K562 (cell line): ENCODE measurements around the gene ADAM23. TPM values are rescaled to one million over a fixed set of nuclear protein-coding genes. Genes with fewer than 3 reads are reported as not detected.

Source experiments
- ATAC-seq: fragments of 200-7000 bp; cut with Tn5 transposase; 3 replicates; pipeline ENCODE4 v1.9.1; 2020; ENCODE audit warnings: moderate library complexity
- BruUV-seq: library from RNA; stranded (reverse); fragments of 400-500 nt; replicated peaks from 2 replicates; lab custom pipeline; 2021; lab: Mats Ljungman, UMichigan
- CTCF ChIA-PET: fragments of 300-600 bp; formaldehyde crosslinking; extraction: SDS; loops from one replicate; lab custom pipeline; 2021; ENCODE audit warnings: low intra/inter-chr PET ratio; lab: Yijun Ruan, JAX
- POLR2A ChIA-PET: fragments of 300-600, 350-650 bp; sonication (Branson Sonifier 250); formaldehyde crosslinking; extraction: SDS; loops from one replicate; lab custom pipeline; 2021; ENCODE audit warnings: antibody characterized with exemption, inconsistent platforms; lab: Yijun Ruan, JAX
- DNase-seq, 4 experiments: peaks; one replicate each; pipeline versions ENCODE4 v3.0.0 to v3.0.0-alpha.2; 2011 to 2018; ENCODE audit warnings: low spot score in 3 of 4, mixed read lengths in 3 of 4; ENCODE audit errors: extremely low read depth in 1 of 4
- FAIRE-seq: peaks from 2 replicates; lab custom pipeline; 2011; peaks lifted over from hg19 to GRCh38; lab: Jason Lieb, UNC
- H2AFZ ChIP-seq: 2 replicates; pipeline ENCODE4 v1.6.0; 2011; ENCODE audit warnings: low read depth, low read length, control low read depth, inconsistent platforms
- H3K27ac ChIP-seq: fragments of 200-600 bp; 3 replicates; pipeline ENCODE4 v1.8.0; 2011; ENCODE audit warnings: low read depth, mild to moderate bottlenecking, control low read depth, inconsistent platforms, low read length, moderate library complexity, mixed read lengths; ENCODE audit errors: extremely low read depth
- H3K27me3 ChIP-seq, 2 experiments: fragments of 300-600 bp in 1 of 2; 2 replicates in 1 of 2; 3 replicates in 1 of 2; pipeline versions ENCODE4 v1.6.0 to v1.8.0; 2011; ENCODE audit warnings: inconsistent platforms in 2 of 2, low read length in 2 of 2, mild to moderate bottlenecking in 1 of 2, mixed read lengths in 1 of 2, moderate library complexity in 1 of 2; ENCODE audit not compliant: control insufficient read depth in 2 of 2, insufficient read depth in 2 of 2
- H3K36me3 ChIP-seq: fragments of 300-600 bp; 3 replicates; pipeline ENCODE4 v1.8.0; 2011; ENCODE audit warnings: mild to moderate bottlenecking, low read length, inconsistent platforms; ENCODE audit not compliant: control insufficient read depth, insufficient read depth
- H3K4me1 ChIP-seq, 2 experiments: fragments of 200-600 bp in 1 of 2; replicated peaks in 1 of 2; 2 replicates in 1 of 2; 3 replicates in 1 of 2; pipeline versions ENCODE4 v1.5.1 to v1.8.0; 2011; ENCODE audit warnings: inconsistent platforms in 2 of 2, low read length in 2 of 2, mild to moderate bottlenecking in 1 of 2, mixed read lengths in 1 of 2, moderate library complexity in 1 of 2; ENCODE audit not compliant: control insufficient read depth in 2 of 2, insufficient read depth in 2 of 2
- H3K4me2 ChIP-seq: 2 replicates; pipeline ENCODE4 v1.6.1; 2011; ENCODE audit warnings: low read length, control low read depth, inconsistent platforms, mixed read lengths; ENCODE audit not compliant: insufficient read depth
- H3K4me3 ChIP-seq: fragments of 200-600 bp; sonication (generic), shearing (Covaris generic); 2 replicates; pipeline ENCODE4 v1.5.1; 2016; ENCODE audit warnings: control low read depth, inconsistent platforms
- H3K79me2 ChIP-seq: fragments of 200-600 bp; 3 replicates; pipeline ENCODE4 v1.8.0; 2011; ENCODE audit warnings: low read length, inconsistent platforms; ENCODE audit not compliant: control insufficient read depth, insufficient read depth
- H3K9ac ChIP-seq, 2 experiments: 2 replicates each; pipeline versions ENCODE4 v1.6.0 to v1.6.1; 2011; ENCODE audit warnings: low read depth in 2 of 2, low read length in 2 of 2, control low read depth in 1 of 2, inconsistent platforms in 1 of 2, mild to moderate bottlenecking in 1 of 2, mixed read lengths in 1 of 2; ENCODE audit not compliant: insufficient read depth in 1 of 2
- H3K9me1 ChIP-seq: one replicate; pipeline ENCODE4 v1.6.0; 2011; ENCODE audit warnings: inconsistent platforms, mild to moderate bottlenecking, low read length, moderate library complexity; ENCODE audit not compliant: control insufficient read depth, insufficient read depth
- H3K9me3 ChIP-seq: replicated peaks from 2 replicates; pipeline ENCODE4 v1.5.1; 2011; ENCODE audit warnings: low read depth, low read length, inconsistent platforms; ENCODE audit not compliant: control insufficient read depth, insufficient read depth
- H4K20me1 ChIP-seq: replicated peaks from 2 replicates; pipeline ENCODE4 v1.6.1; 2011; ENCODE audit warnings: low read length, inconsistent platforms, mixed read lengths; ENCODE audit not compliant: control insufficient read depth, insufficient read depth
- MIER1 ChIP-seq: fragments of 450-650 bp; IDR thresholded peaks from 2 replicates; pipeline ENCODE4 v1.6.1; 2016; ENCODE audit warnings: antibody characterized with exemption, mild to moderate bottlenecking, low read depth
- NFXL1 ChIP-seq: fragments of 450-650 bp; formaldehyde crosslinking; IDR thresholded peaks from 2 replicates; pipeline ENCODE4 v1.4.0; 2021; ENCODE audit warnings: mild to moderate bottlenecking
- POLR2B ChIP-seq: fragments of 450-650 bp; IDR thresholded peaks from 2 replicates; pipeline ENCODE4 v1.6.1; 2018; ENCODE audit warnings: low read depth; ENCODE audit not compliant: partially characterized antibody
- SIX5 ChIP-seq, 2 experiments: IDR thresholded peaks; 2 replicates each; pipeline ENCODE4 v1.6.1; 2011; ENCODE audit warnings: low read length in 2 of 2, borderline replicate concordance in 1 of 2, low read depth in 1 of 2, mild to moderate bottlenecking in 1 of 2, moderate library complexity in 1 of 2; ENCODE audit not compliant: insufficient read depth in 1 of 2
- YY1 ChIP-seq, 3 experiments: IDR thresholded peaks; 2 replicates each; pipeline ENCODE4 v1.6.1; 2011; ENCODE audit warnings: low read length in 2 of 3, mild to moderate bottlenecking in 2 of 3, moderate library complexity in 2 of 3, borderline replicate concordance in 1 of 3, control low read depth in 1 of 3, low read depth in 1 of 3; ENCODE audit not compliant: insufficient read depth in 3 of 3, insufficient replicate concordance in 2 of 3, control insufficient read depth in 1 of 3, insufficient read length in 1 of 3; ENCODE audit errors: extremely low read depth in 1 of 3
- whole genome bisulfite sequencing: fragments of 100-300 bp; shearing (Covaris generic); methylation state at CpG from one replicate; pipeline ENCODE4 v1.1.6; 2016; ENCODE audit warnings: low coverage, mixed read lengths; ENCODE audit not compliant: insufficient coverage; ENCODE audit errors: missing lambda C conversion rate; 5-methylcytosine and 5-hydroxymethylcytosine counted together
- in situ Hi-C: fragments of 300-500 bp; cut with MboI; formaldehyde crosslinking; loops from 4 replicates; pipeline ENCODE4 v1.15.0; 2018; ENCODE audit warnings: inconsistent platforms, mixed read lengths
- intact Hi-C: fragments of 100-400 bp; cut with micrococcal nuclease; formaldehyde crosslinking; loops from 2 replicates; pipeline ENCODE4 v1.14.2; 2022
- polyA plus RNA-seq, 8 experiments: library from polyadenylated mRNA; depleted of rRNA in 4 of 8; stranded (reverse) in 5 of 8; unstranded in 3 of 8; fragments of >200 nt; fragmentation: Nextera tagmentation in 2 of 8; fragmentation: Illumina TruSeq in 1 of 8; extraction: Ambion mirVana in 2 of 8; extraction: Trizol in 1 of 8; gene quantifications; 2 replicates each; pipeline versions ENCODE4 v1.2.1 to v1.2.3, GENCODE V29; 2011 to 2014; ENCODE audit warnings: inconsistent platforms in 1 of 8, missing spikeins in 1 of 8
- total RNA-seq, 7 experiments: library from RNA; depleted of rRNA in 6 of 7; stranded (reverse); fragments of >200 nt in 6 of 7; fragmentation: Illumina TruSeq in 2 of 7; extraction: Trizol in 2 of 7; gene quantifications; 2 replicates each; pipeline versions ENCODE4 v1.2.1 to v1.2.3, GENCODE V29; 2011 to 2021; ENCODE audit warnings: low replicate concordance in 1 of 7
- TF ChIP-seq, protein P1 (sequence below): IDR thresholded peaks from 2 replicates; pipeline ENCODE4 v1.6.1; 2014; ENCODE audit warnings: antibody characterized with exemption
- TF ChIP-seq, protein P2 (sequence below): fragments of 200-800 bp; sonication (Bioruptor generic); IDR thresholded peaks from 2 replicates; pipeline ENCODE4 v1.6.1; 2017; ENCODE audit warnings: missing genetic modification characterization, missing compliant biosample characterization
- TF ChIP-seq, protein P3 (sequence below): sonication (generic); formaldehyde crosslinking; IDR thresholded peaks from 2 replicates; pipeline ENCODE4 v1.4.0; 2020; ENCODE audit warnings: mild to moderate bottlenecking, missing genetic modification reagents

ADAM23 gene
- total and polyA plus RNA-seq, 9 of the 15 experiments (the other 6 are each of a cell fraction or from before 2014, with no cell fraction given): 0.02 TPM; not detected in 8

DNA sequence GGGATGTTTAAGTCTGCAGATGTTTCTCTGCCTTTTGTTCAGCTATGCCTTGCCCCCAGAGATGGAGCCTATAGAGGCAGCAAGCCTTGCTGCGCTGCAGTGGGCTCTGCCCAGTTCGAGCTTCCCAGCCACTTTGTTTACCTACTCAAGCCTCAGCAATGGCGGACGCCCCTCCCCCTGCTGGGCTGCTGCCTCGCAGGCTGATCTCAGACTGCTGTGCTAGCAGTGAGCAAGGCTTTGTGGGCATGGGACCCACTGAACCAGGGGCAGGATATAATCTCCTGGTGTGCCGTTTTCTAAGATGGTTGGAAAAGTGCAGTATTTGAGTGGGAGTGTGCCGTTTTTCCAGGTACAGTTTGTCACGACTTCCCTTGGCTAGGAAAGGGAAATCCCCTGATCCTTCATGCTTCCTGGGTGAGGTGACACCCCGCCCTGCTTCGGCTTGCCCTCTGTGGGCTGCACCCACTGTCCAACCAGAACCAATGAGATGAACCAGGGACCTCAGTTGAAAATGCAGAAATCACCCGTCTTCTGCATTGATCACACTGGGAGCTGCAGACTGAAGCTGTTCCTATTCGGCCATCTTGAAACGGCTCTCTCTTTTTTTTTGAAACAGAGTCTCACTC is 27.6 kb upstream of the ADAM23 start:
- intact Hi-C loops (no loop called here), in situ Hi-C loops (no loop called here)
- H3K9me3 ChIP-seq: no peaks in the 10 kb centered on the region
- BruUV-seq: no TSS peak
- H3K4me1 ChIP-seq: no peaks in the 10 kb centered on the region
- ChIA-PET POLR2A (no interaction called here), CTCF (no interaction called here)
- H3K9ac ChIP-seq: no peak overlapping the region
- no peaks in the 10 kb centered on the region for H3K9me1 ChIP-seq
- 2% methylated on average over 11 of the region's 13 CpGs for WGBS
- DNase-seq (no peak), FAIRE-seq (no peak), ATAC-seq (no peak)
- H3K4me3 ChIP-seq: no peak overlapping the region; the same call in 1 of the 2 replicates
- H4K20me1 ChIP-seq: no peaks in the 10 kb centered on the region
- H3K27me3 ChIP-seq: no peaks in the 10 kb centered on the region
- no peak overlapping the region for H3K4me2 ChIP-seq
- peak overlapping the region; percentile 77; the same call in 1 of the 2 replicates for H2AFZ ChIP-seq
- H3K79me2 ChIP-seq: no peaks in the 10 kb centered on the region
- H3K36me3 ChIP-seq: no peaks in the 10 kb centered on the region
- no peak overlapping the region for H3K27ac ChIP-seq
- no peak for TF ChIP-seq SIX5 (IDR thresholded peaks at IDR 0.05; ENCODE audit: borderline replicate concordance in 1 of 2, insufficient read depth in 1 of 2, low read depth in 1 of 2, low read length in 2 of 2)
- TF ChIP-seq YY1 (IDR thresholded peaks at IDR 0.05; ENCODE audit: borderline replicate concordance in 1 of 3, control insufficient read depth in 1 of 3, extremely low read depth in 1 of 3, insufficient read depth in 3 of 3, insufficient read length in 1 of 3, insufficient replicate concordance in 2 of 3, low read depth in 1 of 3, low read length in 2 of 3): peak in 1 of 3 experiments; percentile 38

DNA sequence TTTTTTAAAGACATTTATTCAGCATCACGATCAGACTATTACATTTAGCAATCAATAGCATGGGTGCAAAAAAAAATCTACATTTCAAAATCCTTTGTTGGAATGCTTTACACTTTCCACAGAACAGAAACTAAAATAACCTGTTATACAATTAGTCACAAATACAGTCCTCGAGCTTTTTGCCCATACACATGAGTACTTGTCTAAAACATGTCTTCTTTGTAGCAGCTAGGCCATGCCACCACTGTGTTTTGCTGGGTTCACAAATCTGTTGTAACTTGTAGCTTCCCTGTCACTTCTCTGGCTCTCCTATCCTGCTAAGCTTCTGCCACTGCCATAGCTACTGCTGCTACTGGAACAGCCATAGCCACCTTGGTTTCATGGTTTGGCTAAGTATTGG is 24.4 kb upstream of the ADAM23 start:
- H3K4me1 ChIP-seq: no peaks in the 10 kb centered on the region
- H3K27me3 ChIP-seq: no peaks in the 10 kb centered on the region
- intact Hi-C loops: no loop called here
- ChIA-PET POLR2A (no interaction called here), CTCF (no interaction called here)
- H3K9me3 ChIP-seq: no peaks in the 10 kb centered on the region
- no peaks in the 10 kb centered on the region for H3K79me2 ChIP-seq
- no TSS peak for BruUV-seq
- H4K20me1 ChIP-seq: no peaks in the 10 kb centered on the region
- FAIRE-seq: no peak
- no peak for ATAC-seq
- H3K9ac ChIP-seq: no peak overlapping the region
- no peaks in the 10 kb centered on the region for H3K36me3 ChIP-seq
- in situ Hi-C loops: no loop called here
- no peak overlapping the region for H3K4me2 ChIP-seq
- DNase-seq: no peak
- no peak overlapping the region for H3K27ac ChIP-seq
- H2AFZ ChIP-seq: no peak overlapping the region
- 0% methylated on average over 2 of the region's 2 CpGs for WGBS
- H3K9me1 ChIP-seq: no peaks in the 10 kb centered on the region
- no peak overlapping the region for H3K4me3 ChIP-seq
- TF ChIP-seq MIER1: no peak
- TF ChIP-seq NFXL1 (CRISPR knock-in tag): no peak
- TF ChIP-seq, protein P1, sequence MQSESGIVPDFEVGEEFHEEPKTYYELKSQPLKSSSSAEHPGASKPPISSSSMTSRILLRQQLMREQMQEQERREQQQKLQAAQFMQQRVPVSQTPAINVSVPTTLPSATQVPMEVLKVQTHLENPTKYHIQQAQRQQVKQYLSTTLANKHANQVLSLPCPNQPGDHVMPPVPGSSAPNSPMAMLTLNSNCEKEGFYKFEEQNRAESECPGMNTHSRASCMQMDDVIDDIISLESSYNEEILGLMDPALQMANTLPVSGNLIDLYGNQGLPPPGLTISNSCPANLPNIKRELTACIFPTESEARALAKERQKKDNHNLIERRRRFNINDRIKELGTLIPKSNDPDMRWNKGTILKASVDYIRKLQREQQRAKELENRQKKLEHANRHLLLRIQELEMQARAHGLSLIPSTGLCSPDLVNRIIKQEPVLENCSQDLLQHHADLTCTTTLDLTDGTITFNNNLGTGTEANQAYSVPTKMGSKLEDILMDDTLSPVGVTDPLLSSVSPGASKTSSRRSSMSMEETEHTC: no peak
- TF ChIP-seq, protein P2, sequence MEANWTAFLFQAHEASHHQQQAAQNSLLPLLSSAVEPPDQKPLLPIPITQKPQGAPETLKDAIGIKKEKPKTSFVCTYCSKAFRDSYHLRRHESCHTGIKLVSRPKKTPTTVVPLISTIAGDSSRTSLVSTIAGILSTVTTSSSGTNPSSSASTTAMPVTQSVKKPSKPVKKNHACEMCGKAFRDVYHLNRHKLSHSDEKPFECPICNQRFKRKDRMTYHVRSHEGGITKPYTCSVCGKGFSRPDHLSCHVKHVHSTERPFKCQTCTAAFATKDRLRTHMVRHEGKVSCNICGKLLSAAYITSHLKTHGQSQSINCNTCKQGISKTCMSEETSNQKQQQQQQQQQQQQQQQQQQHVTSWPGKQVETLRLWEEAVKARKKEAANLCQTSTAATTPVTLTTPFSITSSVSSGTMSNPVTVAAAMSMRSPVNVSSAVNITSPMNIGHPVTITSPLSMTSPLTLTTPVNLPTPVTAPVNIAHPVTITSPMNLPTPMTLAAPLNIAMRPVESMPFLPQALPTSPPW: no peak
- TF ChIP-seq, protein P3, sequence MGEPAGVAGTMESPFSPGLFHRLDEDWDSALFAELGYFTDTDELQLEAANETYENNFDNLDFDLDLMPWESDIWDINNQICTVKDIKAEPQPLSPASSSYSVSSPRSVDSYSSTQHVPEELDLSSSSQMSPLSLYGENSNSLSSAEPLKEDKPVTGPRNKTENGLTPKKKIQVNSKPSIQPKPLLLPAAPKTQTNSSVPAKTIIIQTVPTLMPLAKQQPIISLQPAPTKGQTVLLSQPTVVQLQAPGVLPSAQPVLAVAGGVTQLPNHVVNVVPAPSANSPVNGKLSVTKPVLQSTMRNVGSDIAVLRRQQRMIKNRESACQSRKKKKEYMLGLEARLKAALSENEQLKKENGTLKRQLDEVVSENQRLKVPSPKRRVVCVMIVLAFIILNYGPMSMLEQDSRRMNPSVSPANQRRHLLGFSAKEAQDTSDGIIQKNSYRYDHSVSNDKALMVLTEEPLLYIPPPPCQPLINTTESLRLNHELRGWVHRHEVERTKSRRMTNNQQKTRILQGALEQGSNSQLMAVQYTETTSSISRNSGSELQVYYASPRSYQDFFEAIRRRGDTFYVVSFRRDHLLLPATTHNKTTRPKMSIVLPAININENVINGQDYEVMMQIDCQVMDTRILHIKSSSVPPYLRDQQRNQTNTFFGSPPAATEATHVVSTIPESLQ (CRISPR knock-in tag): no peak
- TF ChIP-seq POLR2B: no peak
